Measurements from ENCODE around the gene TRAPPC3L. TPM values are rescaled to one million over a fixed set of nuclear protein-coding genes. Genes with fewer than 3 reads are reported as not detected.

The TRAPPC3L gene
- total and polyA plus RNA-seq, 4 donors, result 0.36 to 1.8 (median 0.54) TPM

DNA sequence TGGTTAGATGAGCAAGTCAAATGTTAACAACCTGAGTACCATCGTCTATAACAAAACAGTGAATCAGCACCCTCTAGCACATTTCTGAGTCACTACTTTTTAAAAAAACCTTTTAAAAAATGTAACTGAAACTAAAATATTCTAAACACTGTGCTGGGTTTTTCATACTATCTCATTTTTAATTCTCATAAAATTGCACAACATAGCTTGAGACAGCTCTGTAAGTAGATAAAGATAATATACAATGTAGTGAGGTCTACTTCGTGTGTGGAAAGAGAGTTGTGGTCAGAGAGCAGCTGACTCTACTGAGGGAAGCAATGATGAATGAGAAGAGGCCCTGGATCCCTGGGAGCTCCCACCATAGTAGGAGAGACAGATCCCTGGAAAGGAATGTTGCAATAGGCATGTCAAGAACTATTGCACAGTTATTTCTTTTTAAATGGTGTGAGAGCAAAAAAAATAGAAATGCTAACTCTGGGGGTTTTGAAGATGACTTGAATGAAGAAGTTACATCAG, 97.9 kb downstream of the TRAPPC3L start:
- H3K4me1 ChIP-seq (ENCODE audit: control insufficient read depth in 1 of 2, insufficient read depth in 2 of 2, low read length in 2 of 2), result peaks cover 1 to 4% of the 10 kb centered on the region in 2 donors
- H3K36me3 ChIP-seq (ENCODE audit: control insufficient read depth in 1 of 2, insufficient read depth in 2 of 2, low read length in 1 of 2), result no peaks in the 10 kb centered on the region
- no peaks in the 10 kb centered on the region for H3K9me3 ChIP-seq (ENCODE audit: control insufficient read depth, low read length)
- ATAC-seq (ENCODE audit: low FRiP score) (no peak), DNase-seq (no peak)
- intact Hi-C loops (cut with DNase I), result loop anchor here (5.0 to 10.0 kb wide), 2 partner anchors 160 to 163 kb away; no protein-coding TSS in a partner anchor
- H3K27me3 ChIP-seq (ENCODE audit: control insufficient read depth in 1 of 2, insufficient read depth in 2 of 2, low read length in 1 of 2), result no peaks in the 10 kb centered on the region
- 9 to 10% methylated on average over 2 of the region's 2 CpGs for WGBS, 2 donors
- no peak overlapping the region for H3K4me3 ChIP-seq (ENCODE audit: low read length in 2 of 2)
- H3K27ac ChIP-seq (ENCODE audit: low read depth in 1 of 2, low read length in 2 of 2), result no peak overlapping the region

DNA sequence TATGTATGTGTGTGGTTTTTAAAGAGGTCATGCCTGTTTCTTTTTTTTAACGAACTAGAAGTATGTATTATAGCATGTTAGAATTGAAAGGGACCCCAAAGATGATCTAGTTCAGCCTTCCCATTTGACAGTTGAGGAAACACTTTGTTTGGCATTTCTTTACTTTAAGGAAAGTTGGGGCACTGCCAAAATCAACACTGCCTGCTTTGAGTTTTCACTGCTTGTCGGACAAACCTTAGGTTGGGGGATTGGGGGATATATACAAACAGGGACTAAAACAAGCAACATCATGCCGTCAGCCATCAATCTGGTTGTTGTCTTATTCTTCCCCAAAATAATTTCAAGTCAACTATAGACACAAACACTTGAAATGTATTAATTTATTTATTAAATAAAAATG, 98.4 kb downstream of the TRAPPC3L start:
- no peak overlapping the region for H3K27ac ChIP-seq (ENCODE audit: low read depth in 1 of 2, low read length in 2 of 2)
- intact Hi-C loops (cut with DNase I), result loop anchor here (5.0 to 10.0 kb wide), 2 partner anchors 160 to 162 kb away; no protein-coding TSS in a partner anchor
- no peaks in the 10 kb centered on the region for H3K36me3 ChIP-seq (ENCODE audit: control insufficient read depth in 1 of 2, insufficient read depth in 2 of 2, low read length in 1 of 2)
- ATAC-seq (ENCODE audit: low FRiP score) (no peak), DNase-seq (no peak)
- H3K9me3 ChIP-seq (ENCODE audit: control insufficient read depth, low read length), result no peaks in the 10 kb centered on the region
- H3K4me3 ChIP-seq (ENCODE audit: low read length in 2 of 2), result no peak overlapping the region
- H3K27me3 ChIP-seq (ENCODE audit: control insufficient read depth in 1 of 2, insufficient read depth in 2 of 2, low read length in 1 of 2), result no peaks in the 10 kb centered on the region
- H3K4me1 ChIP-seq (ENCODE audit: control insufficient read depth in 1 of 2, insufficient read depth in 2 of 2, low read length in 2 of 2), result peaks cover 1 to 4% of the 10 kb centered on the region in 2 donors
- WGBS, 2 donors, result 28 to 38% methylated on average over 3 of the region's 3 CpGs

DNA sequence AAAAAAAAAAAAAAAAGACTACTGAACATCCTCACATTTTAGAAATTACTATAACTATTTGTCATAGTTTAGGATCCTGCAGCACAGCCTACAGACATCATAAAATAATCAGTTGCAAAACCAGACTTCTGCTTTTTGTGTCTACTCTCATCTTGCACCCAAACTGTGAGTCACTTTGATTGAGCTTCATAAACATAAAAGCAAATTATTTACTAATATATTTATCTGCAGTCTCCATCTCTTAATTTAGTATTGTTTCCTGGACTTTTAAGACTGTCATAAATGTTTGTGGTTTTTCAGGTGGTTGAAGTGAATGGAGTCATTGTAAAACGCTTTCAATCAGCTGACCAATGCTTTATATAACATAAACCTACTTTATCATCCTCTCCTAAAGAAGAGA, 99.1 kb downstream of the TRAPPC3L start:
- H3K27me3 ChIP-seq (ENCODE audit: control insufficient read depth in 1 of 2, insufficient read depth in 2 of 2, low read length in 1 of 2), result no peaks in the 10 kb centered on the region
- H3K27ac ChIP-seq (ENCODE audit: low read depth in 1 of 2, low read length in 2 of 2), result no peak overlapping the region
- WGBS, 2 donors, result 90 to 97% methylated on average over 1 of the region's 1 CpG
- H3K36me3 ChIP-seq (ENCODE audit: control insufficient read depth in 1 of 2, insufficient read depth in 2 of 2, low read length in 1 of 2), result no peaks in the 10 kb centered on the region
- no peak overlapping the region for H3K4me3 ChIP-seq (ENCODE audit: low read length in 2 of 2)
- H3K9me3 ChIP-seq (ENCODE audit: control insufficient read depth, low read length), result no peaks in the 10 kb centered on the region
- ATAC-seq (ENCODE audit: low FRiP score) (no peak), DNase-seq (no peak)
- intact Hi-C loops (cut with DNase I), result loop anchor here (5.0 to 10.0 kb wide), 2 partner anchors 159 to 162 kb away; no protein-coding TSS in a partner anchor
- H3K4me1 ChIP-seq (ENCODE audit: control insufficient read depth in 1 of 2, insufficient read depth in 2 of 2, low read length in 2 of 2), result peaks cover 1 to 4% of the 10 kb centered on the region in 2 donors

DNA sequence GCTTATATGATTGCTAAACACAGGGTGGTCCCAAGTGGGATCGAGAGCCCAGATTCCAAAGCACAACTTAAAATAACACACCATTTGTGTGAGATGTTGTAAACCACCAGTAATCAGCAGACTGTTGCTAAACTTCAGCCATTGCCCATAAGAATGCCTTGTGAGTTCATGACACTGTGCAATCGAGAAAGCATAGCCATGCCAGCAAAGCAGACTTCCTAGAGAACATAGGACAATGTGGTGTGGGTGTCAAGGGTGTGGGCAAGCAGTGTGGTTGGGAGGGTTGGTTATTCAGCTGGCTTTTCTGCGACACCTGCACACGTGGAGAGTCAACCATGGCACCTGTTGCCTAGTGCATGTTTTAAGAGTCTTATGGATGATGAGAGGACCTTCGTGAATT, 100.4 kb downstream of the TRAPPC3L start:
- DNase-seq, result no peak
- intact Hi-C loops (cut with DNase I), result loop anchor here (5.0 to 10.0 kb wide), 2 partner anchors 158 to 160 kb away; no protein-coding TSS in a partner anchor
- ATAC-seq (ENCODE audit: low FRiP score), result no peak
- Histone ChIP-seq H3K27me3 (ENCODE audit: control insufficient read depth in 1 of 2, insufficient read depth in 2 of 2, low read length in 1 of 2) (no peaks in the 10 kb centered on the region), H3K4me3 (ENCODE audit: low read length in 2 of 2) (no peak overlapping the region), H3K27ac (ENCODE audit: low read depth in 1 of 2, low read length in 2 of 2) (no peak overlapping the region), H3K4me1 (ENCODE audit: control insufficient read depth in 1 of 2, insufficient read depth in 2 of 2, low read length in 2 of 2) (peaks cover 1 to 4% of the 10 kb centered on the region in 2 donors), H3K36me3 (ENCODE audit: control insufficient read depth in 1 of 2, insufficient read depth in 2 of 2, low read length in 1 of 2) (no peaks in the 10 kb centered on the region), H3K9me3 (ENCODE audit: control insufficient read depth, low read length) (no peaks in the 10 kb centered on the region)
- 63 to 75% methylated on average over 5 of the region's 5 CpGs for WGBS, 2 donors

Other genes with a start within 250 kb of the TRAPPC3L start
- 10 to 100 TPM; 49.8 to 96.7 TPM for gene DSE, start 174.7 kb downstream of the TRAPPC3L start, total RNA-seq
- 10 to 100 TPM in 1 of 2 donors, 1 to 10 TPM in 1; 8.5 to 15.9 TPM for gene DSE, start 174.7 kb downstream of the TRAPPC3L start, polyA plus RNA-seq
- 1 to 10 TPM; 1.8 to 5.7 TPM for gene CALHM6, start 84.3 kb downstream of the TRAPPC3L start, total RNA-seq
- 10 to 100 TPM in 1 of 2 donors, under 1 TPM in 1; 0.82 to 18.7 TPM for gene CALHM6, start 84.3 kb downstream of the TRAPPC3L start, polyA plus RNA-seq
- 10 to 100 TPM; 11.5 to 15.4 TPM for gene CALHM5, start 34.0 kb downstream of the TRAPPC3L start, total RNA-seq
- gene CALHM5, start 34.0 kb downstream of the TRAPPC3L start, polyA plus RNA-seq, result 1 to 10 TPM; 4.0 to 8.0 TPM
- gene CALHM4, start 8.1 kb upstream of the TRAPPC3L start, total RNA-seq, result not detected
- gene CALHM4, start 8.1 kb upstream of the TRAPPC3L start, polyA plus RNA-seq, result under 1 TPM in 1 of 2 donors, not detected in 1; 0.26 TPM
- gene RWDD1, start 25.8 kb upstream of the TRAPPC3L start, total RNA-seq, result 10 to 100 TPM; 40.2 to 41.9 TPM
- gene RWDD1, start 25.8 kb upstream of the TRAPPC3L start, polyA plus RNA-seq, result 100 to 1,000 TPM in 1 of 2 donors, 10 to 100 TPM in 1; 74.7 to 111 TPM
- gene RSPH4A, start 70.8 kb upstream of the TRAPPC3L start, total RNA-seq, result under 1 TPM; 0.48 to 0.68 TPM
- under 1 TPM in 1 of 2 donors, not detected in 1; 0.51 TPM for gene RSPH4A, start 70.8 kb upstream of the TRAPPC3L start, polyA plus RNA-seq
- gene ZUP1, start 123.1 kb upstream of the TRAPPC3L start, total RNA-seq, result 10 to 100 TPM; 11.4 TPM
- 1 to 10 TPM; 4.6 to 7.1 TPM for gene ZUP1, start 123.1 kb upstream of the TRAPPC3L start, polyA plus RNA-seq
- 10 to 100 TPM; 18.9 to 21.7 TPM for gene KPNA5, start 135.5 kb upstream of the TRAPPC3L start, total RNA-seq
- 1 to 10 TPM; 3.4 to 3.8 TPM for gene KPNA5, start 135.5 kb upstream of the TRAPPC3L start, polyA plus RNA-seq
- 1 to 10 TPM; 3.2 to 6.2 TPM for gene FAM162B, start 220.0 kb upstream of the TRAPPC3L start, total RNA-seq
- gene FAM162B, start 220.0 kb upstream of the TRAPPC3L start, polyA plus RNA-seq, result under 1 TPM in 1 of 2 donors, not detected in 1; 0.88 TPM

Data from aorta (tissue), 5 donors.